Stimulated activated CD4-positive, alpha-beta T cell treated with anti-CD3 and anti-CD28 coated beads, Interleukin-2, amount 100 ng/mL, for 24 hours (primary cell): Measurements from ENCODE around the gene FARS2.

Experiments used
- DNase-seq, 2 donors: peaks; one replicate each; pipeline ENCODE4 v3.0.0-alpha.2; 2020

Gene FARS2

GRCh38 chr6:5433324-5433723 lies 172.0 kb downstream of the FARS2 start:
- DNase-seq = no peak

GRCh38 chr6:5435449-5435848 lies 174.1 kb downstream of the FARS2 start:
- no peak for DNase-seq

GRCh38 chr6:5438922-5439584 lies 177.7 kb downstream of the FARS2 start:
- no peak for DNase-seq

- no peak for DNase-seq
Observed at GRCh38 chr6:5439749-5440148, 178.4 kb downstream of the FARS2 start.

GRCh38 chr6:5442319-5442718 lies 181.0 kb downstream of the FARS2 start:
- no peak for DNase-seq

GRCh38 chr6:5442916-5443315 lies 181.6 kb downstream of the FARS2 start:
- DNase-seq = no peak

- DNase-seq = no peak
Observed at GRCh38 chr6:5443491-5443890, 182.2 kb downstream of the FARS2 start.

- DNase-seq = no peak
Observed at GRCh38 chr6:5446362-5447075, 185.2 kb downstream of the FARS2 start.

GRCh38 chr6:5447921-5448320 lies 186.6 kb downstream of the FARS2 start:
- no peak for DNase-seq

- no peak for DNase-seq
Observed at GRCh38 chr6:5450073-5450472, 188.8 kb downstream of the FARS2 start.

- no peak for DNase-seq
Observed at GRCh38 chr6:5453546-5453945, 192.2 kb downstream of the FARS2 start.

GRCh38 chr6:5455142-5455541 lies 193.8 kb downstream of the FARS2 start:
- DNase-seq = no peak

GRCh38 chr6:5457041-5457440 lies 195.7 kb downstream of the FARS2 start:
- no peak for DNase-seq

GRCh38 chr6:5457983-5458683 lies 196.8 kb downstream of the FARS2 start:
- no peak for DNase-seq

GRCh38 chr6:5459346-5459745 lies 198.0 kb downstream of the FARS2 start:
- DNase-seq = no peak

- no peak for DNase-seq
Observed at GRCh38 chr6:5461365-5461764, 200.1 kb downstream of the FARS2 start.

GRCh38 chr6:5462856-5463255 lies 201.5 kb downstream of the FARS2 start:
- DNase-seq = no peak

- no peak for DNase-seq
Observed at GRCh38 chr6:5463690-5464089, 202.4 kb downstream of the FARS2 start.

- no peak for DNase-seq
Observed at GRCh38 chr6:5464099-5464885, 203.0 kb downstream of the FARS2 start.

GRCh38 chr6:5466281-5467136 lies 205.2 kb downstream of the FARS2 start:
- no peak for DNase-seq

- DNase-seq = no peak
Observed at GRCh38 chr6:5468586-5468985, 207.3 kb downstream of the FARS2 start.
